Hepatocyte (in vitro differentiated cells): ENCODE measurements around the gene PRSS22.

Source experiments
- EZH2phosphoT487 ChIP-seq: fragments of 200-600 bp; sonication (generic); IDR thresholded peaks from one replicate; pipeline ENCODE4 v1.6.1; 2018; ENCODE audit warnings: antibody characterized with exemption, mild to moderate bottlenecking, low read depth, moderate library complexity; ENCODE audit not compliant: unreplicated experiment, severe bottlenecking
- TF ChIP-seq, protein P1 (sequence below): fragments of 200-600 bp; sonication (generic); IDR thresholded peaks from 2 replicates; pipeline ENCODE4 v1.5.1; 2016; ENCODE audit warnings: antibody characterized with exemption, mild to moderate bottlenecking; ENCODE audit not compliant: poor library complexity

DNA sequence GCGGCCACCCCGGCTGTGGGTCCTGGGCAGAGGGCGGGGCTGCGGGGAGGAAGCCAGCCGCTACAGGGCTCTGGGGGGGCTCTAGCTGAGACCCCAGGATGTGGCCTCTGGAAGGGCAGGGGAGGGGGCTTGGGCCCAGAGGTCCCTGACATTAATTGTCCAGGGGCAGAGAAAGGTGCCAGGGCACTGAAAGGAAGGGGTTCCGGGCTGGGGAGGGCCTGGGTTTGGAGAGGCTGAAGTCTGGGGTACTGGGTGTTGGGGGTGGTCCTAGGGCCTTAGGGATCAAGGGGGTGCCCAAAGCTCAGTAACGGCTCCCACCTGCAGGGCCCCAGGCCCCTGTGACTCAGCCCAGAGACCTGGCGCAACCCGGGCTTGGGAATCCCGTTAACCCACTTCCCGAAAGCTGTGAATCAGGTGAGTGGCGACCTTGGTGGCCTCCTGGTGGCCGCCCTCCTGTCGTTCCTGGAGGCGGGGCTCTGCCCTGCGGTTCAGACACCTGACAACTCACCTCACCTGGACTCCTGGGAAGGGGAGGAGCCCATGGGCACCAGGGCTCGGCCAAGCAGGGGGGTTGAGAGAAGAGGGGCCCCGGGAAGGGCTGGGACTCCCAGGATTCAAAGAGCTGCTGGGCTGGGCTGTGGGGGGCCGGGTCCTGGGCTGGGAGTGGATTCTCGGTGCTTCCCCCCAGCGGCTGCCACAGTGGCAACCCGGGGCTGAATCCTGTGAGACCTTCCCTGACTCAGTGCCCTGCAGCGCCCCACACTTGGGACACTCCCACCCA lies 465 bp upstream of the PRSS22 start:
- no peak for TF ChIP-seq EZH2phosphoT487
- TF ChIP-seq, protein P1, sequence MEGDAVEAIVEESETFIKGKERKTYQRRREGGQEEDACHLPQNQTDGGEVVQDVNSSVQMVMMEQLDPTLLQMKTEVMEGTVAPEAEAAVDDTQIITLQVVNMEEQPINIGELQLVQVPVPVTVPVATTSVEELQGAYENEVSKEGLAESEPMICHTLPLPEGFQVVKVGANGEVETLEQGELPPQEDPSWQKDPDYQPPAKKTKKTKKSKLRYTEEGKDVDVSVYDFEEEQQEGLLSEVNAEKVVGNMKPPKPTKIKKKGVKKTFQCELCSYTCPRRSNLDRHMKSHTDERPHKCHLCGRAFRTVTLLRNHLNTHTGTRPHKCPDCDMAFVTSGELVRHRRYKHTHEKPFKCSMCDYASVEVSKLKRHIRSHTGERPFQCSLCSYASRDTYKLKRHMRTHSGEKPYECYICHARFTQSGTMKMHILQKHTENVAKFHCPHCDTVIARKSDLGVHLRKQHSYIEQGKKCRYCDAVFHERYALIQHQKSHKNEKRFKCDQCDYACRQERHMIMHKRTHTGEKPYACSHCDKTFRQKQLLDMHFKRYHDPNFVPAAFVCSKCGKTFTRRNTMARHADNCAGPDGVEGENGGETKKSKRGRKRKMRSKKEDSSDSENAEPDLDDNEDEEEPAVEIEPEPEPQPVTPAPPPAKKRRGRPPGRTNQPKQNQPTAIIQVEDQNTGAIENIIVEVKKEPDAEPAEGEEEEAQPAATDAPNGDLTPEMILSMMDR = no peak
